GM18505 (cell line): Measurements from ENCODE around the gene INO80.
"Not testable (repeated sequence)": the region's sequence is repeated elsewhere in the genome, so short reads cannot be mapped to it uniquely, and the experiment has no call there.

Source experiments
- ATAC-seq: cut with Tn5 transposase; IDR thresholded peaks from one replicate; pipeline ENCODE4 v1.9.1; 2021; ENCODE audit not compliant: unreplicated experiment
- POLR2A ChIP-seq: IDR thresholded peaks from 4 replicates; pipeline ENCODE4 v1.6.1; 2011; ENCODE audit warnings: borderline replicate concordance; ENCODE audit not compliant: insufficient read depth, insufficient read length; ENCODE audit errors: extremely low read depth

Gene INO80

DNA sequence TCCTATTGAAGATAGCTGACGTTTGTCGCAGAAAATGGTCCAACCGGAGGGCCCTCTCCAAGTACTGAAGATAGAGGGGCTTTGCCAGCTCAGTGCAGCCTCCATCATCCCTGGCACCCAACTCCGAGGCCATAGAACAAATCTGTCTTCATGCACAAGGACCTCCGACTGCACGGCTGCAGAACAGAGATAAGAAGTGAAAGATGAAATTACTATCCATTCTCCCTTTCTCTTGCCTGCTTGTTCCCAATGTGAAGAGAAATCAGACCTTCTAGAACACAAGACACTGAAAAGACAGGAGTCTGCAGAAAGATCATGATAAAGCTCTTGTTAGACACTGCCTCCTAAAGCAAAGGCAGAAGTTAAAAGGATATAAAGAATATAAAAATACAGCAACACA lies 19.9 kb downstream of the INO80 start:
- TF ChIP-seq POLR2A = no peak
- no peak for ATAC-seq

DNA sequence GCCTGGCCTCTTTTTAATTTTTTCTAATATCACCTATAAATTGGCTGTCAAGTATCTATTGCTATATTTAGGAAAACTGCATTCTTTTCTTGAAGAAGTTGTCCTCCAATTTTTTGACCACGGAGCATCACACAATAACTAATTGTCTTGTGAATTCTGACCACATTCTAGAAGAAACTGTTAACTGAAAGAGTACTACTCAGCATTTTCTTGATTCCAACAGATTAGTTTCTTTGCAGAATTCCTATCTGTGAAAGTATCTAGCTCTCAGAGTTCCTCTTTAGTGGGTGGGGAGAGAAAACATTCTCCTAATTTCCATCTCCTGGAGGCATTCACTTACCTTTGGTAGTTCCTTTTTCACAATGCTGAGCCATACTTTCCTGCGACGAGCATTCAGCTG lies 31.1 kb downstream of the INO80 start:
- TF ChIP-seq POLR2A = no peak
- ATAC-seq = no peak

DNA sequence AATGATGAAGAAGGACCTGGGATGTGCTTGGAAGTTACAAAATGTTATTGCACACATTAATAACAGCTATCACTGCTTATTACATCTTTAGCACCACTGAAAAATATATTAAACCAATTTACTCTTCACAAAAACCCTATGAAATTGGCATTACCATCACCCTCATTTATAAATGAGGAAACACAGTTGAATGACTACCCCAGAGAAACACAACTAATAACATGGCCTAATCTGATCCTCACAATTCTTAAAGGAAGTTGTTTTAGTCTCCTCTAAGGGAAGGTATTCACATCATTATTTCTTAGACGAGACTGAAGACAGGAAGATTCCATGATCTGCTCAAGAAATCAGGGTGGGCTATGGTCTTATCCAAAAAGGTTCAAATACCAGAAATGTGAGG lies 35.9 kb downstream of the INO80 start:
- ATAC-seq = no peak
- TF ChIP-seq POLR2A = no peak

DNA sequence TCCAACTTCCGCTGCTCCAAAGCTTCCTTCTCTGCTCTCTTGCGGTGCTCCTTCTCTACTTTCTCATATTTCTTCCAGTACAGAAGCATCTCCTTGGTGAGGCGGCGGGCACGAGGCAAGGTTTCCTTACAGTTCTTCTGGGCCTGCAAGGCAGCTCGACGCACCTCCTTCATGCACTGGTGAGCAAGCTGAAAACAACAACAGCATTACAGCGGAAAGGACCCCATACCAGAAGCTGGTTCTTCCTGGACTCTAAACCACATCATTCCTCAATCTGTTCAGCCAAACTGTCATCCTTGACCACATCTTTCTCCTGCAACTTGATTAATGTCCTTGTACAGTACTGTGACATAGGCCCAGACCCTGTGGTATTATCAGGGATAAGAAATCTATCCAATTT lies 36.4 kb downstream of the INO80 start:
- no peak for TF ChIP-seq POLR2A
- no peak for ATAC-seq

DNA sequence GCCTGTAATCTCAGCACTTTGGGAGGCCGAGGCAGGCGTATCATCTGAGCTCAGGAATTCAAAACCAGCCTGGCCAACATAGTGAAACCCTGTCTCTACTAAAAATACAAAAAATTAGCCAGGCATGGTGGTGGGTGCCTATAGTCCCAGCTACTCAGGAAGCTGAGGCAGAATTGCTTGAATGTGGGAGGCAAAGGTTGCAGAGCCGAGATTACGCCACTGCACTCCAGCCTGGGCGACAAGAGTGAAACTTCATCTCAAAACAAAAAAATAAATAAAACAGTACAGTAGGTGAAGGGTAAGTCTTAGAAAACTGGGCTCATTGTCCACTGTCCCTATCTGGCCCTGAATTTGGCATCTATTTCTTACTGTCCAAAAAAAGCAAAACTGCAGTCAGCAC lies 37.2 kb downstream of the INO80 start:
- ATAC-seq = not testable (repeated sequence)

DNA sequence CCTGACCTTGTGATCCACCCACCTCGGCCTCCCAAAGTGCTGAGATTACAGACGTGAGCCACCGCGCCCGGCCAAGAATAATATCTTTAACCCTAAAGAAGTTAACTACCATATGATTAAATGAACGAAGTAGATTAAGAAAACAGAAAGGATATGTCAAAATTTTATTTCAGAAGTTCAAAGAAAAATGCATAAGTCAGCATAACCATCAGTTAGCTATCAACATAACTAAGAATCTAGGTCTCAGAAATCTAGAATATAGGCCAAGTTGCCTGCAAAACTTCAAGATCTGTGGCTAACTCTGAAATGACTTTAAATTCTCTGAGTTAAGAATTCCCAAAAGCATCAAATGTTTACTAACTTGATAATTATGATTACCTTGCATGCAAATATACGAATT lies 38.0 kb downstream of the INO80 start:
- no peak for TF ChIP-seq POLR2A
- no peak for ATAC-seq

DNA sequence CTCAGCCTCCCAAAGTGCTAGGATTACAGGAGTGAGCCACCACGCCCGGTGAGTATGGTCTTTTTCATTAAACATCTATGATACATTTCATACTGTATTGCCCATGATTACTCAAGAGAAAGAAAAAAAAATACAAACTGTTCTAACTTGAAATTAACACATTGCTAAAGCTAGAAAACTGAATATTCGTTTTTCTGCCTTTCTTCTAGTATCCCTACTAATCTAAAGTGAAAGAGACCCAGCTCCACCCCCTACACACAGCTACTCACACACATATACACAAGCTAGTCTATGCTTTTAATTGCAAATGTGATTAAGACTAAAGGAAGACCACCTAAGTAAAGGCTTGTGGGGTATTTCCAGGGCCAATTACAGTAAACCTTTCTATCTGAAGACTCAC lies 43.1 kb downstream of the INO80 start:
- no peak for ATAC-seq
- TF ChIP-seq POLR2A = no peak

DNA sequence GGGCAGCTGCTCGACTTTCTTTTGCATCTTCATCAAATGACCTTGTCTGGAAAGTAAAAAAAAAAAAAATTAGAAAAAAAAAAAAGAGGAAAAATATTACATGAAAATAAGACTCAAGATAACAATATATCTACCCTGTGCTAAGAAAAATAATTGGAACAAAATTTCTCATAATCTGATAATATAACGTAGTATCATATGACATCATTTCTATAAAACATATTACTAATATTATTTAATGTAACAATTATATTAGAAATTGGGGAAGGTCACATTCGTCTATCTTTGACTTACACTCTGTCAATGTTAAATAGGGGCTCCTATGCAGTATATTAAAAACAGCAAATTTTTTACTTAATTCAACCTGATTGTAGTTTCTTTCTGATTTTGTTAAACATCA lies 44.1 kb downstream of the INO80 start:
- TF ChIP-seq POLR2A = no peak
- ATAC-seq = no peak

DNA sequence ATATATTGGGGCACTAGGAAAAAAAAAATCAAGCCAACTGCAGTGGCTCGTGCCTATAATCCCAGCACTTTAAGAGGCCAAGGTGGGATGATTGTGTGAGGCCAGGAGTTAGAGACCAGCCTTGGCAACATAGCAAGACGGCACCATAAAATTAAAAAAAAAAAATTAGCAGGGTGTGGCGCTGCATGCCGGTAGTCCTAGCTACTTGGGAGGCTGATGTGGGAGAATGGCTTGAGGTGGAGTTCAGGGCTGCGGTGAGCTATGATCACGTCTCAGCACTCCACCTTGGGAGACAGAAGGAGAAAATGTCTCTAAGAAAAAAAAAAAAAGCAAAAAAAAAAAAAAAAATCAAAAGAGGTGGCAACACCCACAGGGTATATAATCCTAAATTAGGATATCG lies 49.6 kb downstream of the INO80 start:
- ATAC-seq = no peak
- no peak for TF ChIP-seq POLR2A

DNA sequence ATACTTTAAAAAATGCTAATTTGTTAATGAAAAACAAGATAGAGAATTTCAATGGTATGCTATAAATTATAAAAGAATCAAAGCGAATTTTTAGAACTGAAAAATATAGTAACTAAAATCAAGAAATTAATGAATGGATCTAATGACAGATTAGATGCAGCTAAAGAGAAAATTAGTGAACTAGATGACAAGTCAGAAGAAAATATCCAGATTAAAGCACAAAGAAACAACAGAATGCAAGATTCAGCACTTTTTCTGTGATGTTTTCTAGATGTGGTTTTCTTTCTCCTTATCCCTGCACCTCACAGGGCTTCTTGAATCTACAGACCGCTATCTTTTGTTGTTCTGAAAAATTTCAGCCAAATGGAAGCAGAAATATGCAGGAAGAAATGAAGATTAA lies 54.4 kb downstream of the INO80 start:
- TF ChIP-seq POLR2A = no peak
- ATAC-seq = no peak

DNA sequence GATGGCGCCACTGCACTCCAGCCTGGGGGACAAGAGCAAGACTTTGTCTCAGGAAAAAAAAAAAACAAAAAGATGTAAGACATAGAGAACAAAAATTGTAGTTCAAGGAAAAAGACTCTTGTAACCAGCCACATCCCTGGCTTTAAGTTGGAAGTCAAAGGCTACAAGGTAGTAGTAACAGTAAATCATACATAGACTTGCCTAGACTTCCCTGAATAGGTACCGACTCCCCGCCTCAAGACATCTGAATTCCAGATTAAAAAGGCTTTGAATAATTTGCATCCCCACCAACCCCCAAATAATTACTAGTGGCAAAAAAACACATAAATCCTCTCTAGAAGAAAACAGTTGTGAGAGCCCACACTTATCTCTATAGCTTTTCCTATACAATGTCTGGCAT lies 55.6 kb downstream of the INO80 start:
- TF ChIP-seq POLR2A = no peak
- no peak for ATAC-seq

DNA sequence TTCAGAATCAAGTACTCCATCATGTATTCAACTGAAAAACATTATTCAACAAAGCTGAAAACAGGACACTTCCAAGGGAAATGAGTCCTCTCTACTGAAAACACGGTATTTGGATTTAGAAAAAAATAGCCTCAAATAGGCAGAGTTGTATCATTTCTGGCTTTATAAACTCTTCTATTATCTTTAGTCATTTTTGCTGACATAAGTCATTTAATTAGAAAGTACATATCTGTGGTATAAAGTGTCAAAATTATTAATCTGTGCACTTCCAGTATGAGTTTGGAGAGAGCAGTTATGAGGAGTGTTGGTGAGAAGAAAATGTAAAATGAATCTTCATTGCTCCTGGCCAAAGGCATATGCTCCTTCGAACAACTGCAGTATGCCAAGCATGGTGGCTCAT lies 59.3 kb downstream of the INO80 start:
- ATAC-seq = no peak
- no peak for TF ChIP-seq POLR2A

DNA sequence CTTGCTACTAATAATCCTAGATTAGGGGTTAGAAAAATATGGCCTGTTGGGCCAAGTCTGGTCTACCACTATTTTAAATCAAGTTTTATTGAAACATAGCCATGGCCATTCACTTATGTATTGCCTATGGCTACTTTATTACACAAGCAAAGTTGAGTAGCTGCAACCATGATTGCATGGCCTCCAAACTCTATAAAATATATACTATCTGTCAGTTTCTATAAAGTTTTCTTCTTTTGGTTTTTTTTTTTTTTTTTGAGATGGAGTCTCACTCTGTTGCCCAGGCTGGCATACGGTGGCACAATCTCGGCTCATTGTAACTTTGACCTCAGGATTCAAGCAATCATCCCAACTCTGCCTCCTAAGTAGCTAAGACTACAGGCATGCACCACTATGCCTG lies 60.4 kb downstream of the INO80 start:
- no peak for ATAC-seq
- no peak for TF ChIP-seq POLR2A

DNA sequence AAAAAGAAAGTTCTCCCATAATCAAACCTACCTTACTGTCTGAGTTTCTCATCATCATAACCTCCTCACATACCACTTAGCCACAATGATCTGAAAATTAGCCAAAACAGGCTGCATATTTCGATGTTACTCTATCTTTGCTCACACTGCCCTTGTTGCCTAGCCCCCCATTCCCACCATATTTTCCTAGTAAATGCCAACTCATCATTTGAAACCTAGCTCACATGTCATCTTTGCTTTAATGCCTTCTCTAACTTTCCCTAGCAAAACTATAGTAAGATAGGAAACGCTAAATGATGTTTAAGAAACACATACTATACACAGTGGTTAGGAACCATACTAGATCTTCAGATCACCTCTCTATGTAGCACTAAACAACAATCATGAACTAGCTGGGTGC lies 64.9 kb downstream of the INO80 start:
- TF ChIP-seq POLR2A = no peak
- ATAC-seq = no peak

DNA sequence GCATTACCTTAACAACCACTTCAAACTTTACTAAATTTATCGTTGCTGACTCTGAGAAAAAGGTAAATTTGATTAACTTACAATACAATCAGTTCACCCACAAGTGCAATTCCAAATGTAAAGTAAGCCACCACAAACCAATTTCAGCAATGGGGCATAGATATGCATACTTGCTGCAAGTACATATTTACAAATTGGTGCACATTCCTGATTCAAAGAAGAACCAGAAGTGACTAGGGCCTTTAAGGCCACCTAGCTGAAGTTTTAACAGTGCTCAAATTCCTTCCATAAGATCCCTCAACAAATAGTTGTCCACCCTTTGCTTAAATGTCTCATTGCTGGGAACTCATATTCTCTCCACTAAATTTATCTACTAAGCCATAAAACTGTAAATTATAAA lies 67.2 kb downstream of the INO80 start:
- no peak for TF ChIP-seq POLR2A
- ATAC-seq = no peak

DNA sequence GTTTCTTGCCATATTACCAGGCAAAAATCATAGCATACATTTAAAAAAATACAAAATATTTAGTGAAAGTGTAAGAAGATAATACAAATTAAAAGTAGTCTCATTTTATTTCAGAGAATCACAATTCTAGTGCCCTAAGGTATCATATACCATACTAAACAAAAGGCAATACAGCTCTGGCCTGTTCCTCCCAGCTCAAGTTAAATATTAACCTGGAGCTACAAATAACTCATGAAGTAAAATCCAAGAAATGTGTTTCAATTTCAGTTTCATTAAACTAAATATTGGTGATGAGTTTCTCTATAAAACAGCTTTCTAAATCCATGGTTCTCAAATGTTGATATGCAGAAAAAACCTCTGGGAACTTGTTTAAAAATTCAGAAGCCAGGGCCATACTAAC lies 67.7 kb downstream of the INO80 start:
- TF ChIP-seq POLR2A = no peak

More for the DNA sequence above, 67.7 kb downstream of the INO80 start:
- ATAC-seq = no peak
